Stimulated activated CD4-positive, alpha-beta T cell treated with anti-CD3 and anti-CD28 coated beads, Interleukin-2, amount 100 ng/mL, for 4 hours (primary cell): ENCODE results near the gene NIPSNAP3A.
A peak's percentile ranks its signal among the peaks of the same experiment; 100 is the strongest.

Experiments
- DNase-seq: peaks from one replicate; pipeline ENCODE4 v3.0.0-alpha.2; 2020; ENCODE audit warnings: low read depth

NIPSNAP3A gene

GRCh38 chr9:104774831-104775573 is 27.5 kb downstream of the NIPSNAP3A start:
- no peak for DNase-seq

- no peak for DNase-seq
These were observed 28.1 kb downstream of the NIPSNAP3A start for GRCh38 chr9:104775574-104775936.

GRCh38 chr9:104775976-104776375 is 28.5 kb downstream of the NIPSNAP3A start:
- no peak for DNase-seq

GRCh38 chr9:104776797-104777196 is 29.3 kb downstream of the NIPSNAP3A start:
- no peak for DNase-seq

GRCh38 chr9:104778802-104779201 is 31.3 kb downstream of the NIPSNAP3A start:
- DNase-seq, result no peak

GRCh38 chr9:104779334-104779733 is 31.9 kb downstream of the NIPSNAP3A start:
- no peak for DNase-seq

GRCh38 chr9:104779946-104780535 is 32.6 kb downstream of the NIPSNAP3A start:
- DNase-seq, result no peak

- DNase-seq, result no peak
These were observed 33.4 kb downstream of the NIPSNAP3A start for GRCh38 chr9:104780796-104781395.

- no peak for DNase-seq
These were observed 36.1 kb downstream of the NIPSNAP3A start for GRCh38 chr9:104783588-104783987.

- DNase-seq, result no peak
These were observed 36.6 kb downstream of the NIPSNAP3A start for GRCh38 chr9:104784098-104784497.

GRCh38 chr9:104786293-104786692 is 38.8 kb downstream of the NIPSNAP3A start:
- no peak for DNase-seq

- no peak for DNase-seq
These were observed 40.0 kb downstream of the NIPSNAP3A start for GRCh38 chr9:104787306-104788015.

GRCh38 chr9:104788251-104788650 is 40.8 kb downstream of the NIPSNAP3A start:
- DNase-seq, result no peak

- peak; percentile 10 for DNase-seq
These were observed 46.6 kb downstream of the NIPSNAP3A start for GRCh38 chr9:104794070-104794469.

GRCh38 chr9:104795082-104795481 is 47.6 kb downstream of the NIPSNAP3A start:
- no peak for DNase-seq

GRCh38 chr9:104795857-104796256 is 48.4 kb downstream of the NIPSNAP3A start:
- no peak for DNase-seq

GRCh38 chr9:104798209-104798995 is 50.9 kb downstream of the NIPSNAP3A start:
- DNase-seq, result no peak

- DNase-seq, result no peak
These were observed 52.7 kb downstream of the NIPSNAP3A start for GRCh38 chr9:104800068-104800785.

- DNase-seq, result no peak
These were observed 54.6 kb downstream of the NIPSNAP3A start for GRCh38 chr9:104802110-104802509.

- no peak for DNase-seq
These were observed 55.4 kb downstream of the NIPSNAP3A start for GRCh38 chr9:104802906-104803305.

GRCh38 chr9:104805441-104805840 is 58.0 kb downstream of the NIPSNAP3A start:
- DNase-seq, result no peak
